Glutamatergic neuron (in vitro differentiated cells): ENCODE measurements around the gene POR. TPM values are rescaled to one million over a fixed set of nuclear protein-coding genes. Genes with fewer than 3 reads are reported as not detected.
A peak's percentile ranks its signal among the peaks of the same experiment; 100 is the strongest.

Experiments used
- DNase-seq: peaks from one replicate; pipeline ENCODE4 v3.0.0; 2022
- H3K27ac Mint-ChIP-seq: one replicate; pipeline ENCODE4 v1.8.0; 2020; ENCODE audit warnings: mild to moderate bottlenecking, mixed read lengths, inconsistent platforms; ENCODE audit not compliant: unreplicated experiment
- H3K27me3 Mint-ChIP-seq: one replicate; pipeline ENCODE4 v1.8.0; 2020; ENCODE audit warnings: mild to moderate bottlenecking, moderate library complexity, mixed read lengths, inconsistent platforms; ENCODE audit not compliant: unreplicated experiment
- H3K36me3 Mint-ChIP-seq: one replicate; pipeline ENCODE4 v1.8.0; 2020; ENCODE audit warnings: mild to moderate bottlenecking, mixed read lengths, inconsistent platforms; ENCODE audit not compliant: unreplicated experiment
- H3K4me1 Mint-ChIP-seq: one replicate; pipeline ENCODE4 v1.8.0; 2020; ENCODE audit warnings: mild to moderate bottlenecking, low read depth, mixed read lengths, inconsistent platforms; ENCODE audit not compliant: unreplicated experiment
- H3K4me3 Mint-ChIP-seq: one replicate; pipeline ENCODE4 v1.8.0; 2020; ENCODE audit warnings: mild to moderate bottlenecking, mixed read lengths, inconsistent platforms; ENCODE audit not compliant: unreplicated experiment
- H3K9me3 Mint-ChIP-seq: one replicate; pipeline ENCODE4 v1.8.0; 2020; ENCODE audit warnings: mild to moderate bottlenecking, moderate library complexity, mixed read lengths, inconsistent platforms; ENCODE audit not compliant: unreplicated experiment
- total RNA-seq: library from RNA; stranded (reverse); fragmentation: NEBNext Ultra II Directional; extraction: Animal tissue kit (Norgen Biotek cat#: 25700); gene quantifications from one replicate; pipeline ENCODE4 v1.2.1, GENCODE V29; 2021; ENCODE audit not compliant: unreplicated experiment
- TF ChIP-seq, protein P1 (sequence below): fragments of 200-600 bp; sonication (generic); IDR thresholded peaks from one replicate; pipeline ENCODE4 v1.5.0; 2021; ENCODE audit not compliant: partially characterized antibody, unreplicated experiment

Gene POR
- total RNA-seq, 1 donor from 2014 or later: 119 TPM

- DNase-seq: peak; percentile 57
- peaks cover 5% of the 10 kb centered on the region for H3K9me3 Mint-ChIP-seq
- H3K4me1 Mint-ChIP-seq: peaks cover 8% of the 10 kb centered on the region
- peaks cover 13% of the 10 kb centered on the region for H3K27me3 Mint-ChIP-seq
- TF ChIP-seq, protein P1, sequence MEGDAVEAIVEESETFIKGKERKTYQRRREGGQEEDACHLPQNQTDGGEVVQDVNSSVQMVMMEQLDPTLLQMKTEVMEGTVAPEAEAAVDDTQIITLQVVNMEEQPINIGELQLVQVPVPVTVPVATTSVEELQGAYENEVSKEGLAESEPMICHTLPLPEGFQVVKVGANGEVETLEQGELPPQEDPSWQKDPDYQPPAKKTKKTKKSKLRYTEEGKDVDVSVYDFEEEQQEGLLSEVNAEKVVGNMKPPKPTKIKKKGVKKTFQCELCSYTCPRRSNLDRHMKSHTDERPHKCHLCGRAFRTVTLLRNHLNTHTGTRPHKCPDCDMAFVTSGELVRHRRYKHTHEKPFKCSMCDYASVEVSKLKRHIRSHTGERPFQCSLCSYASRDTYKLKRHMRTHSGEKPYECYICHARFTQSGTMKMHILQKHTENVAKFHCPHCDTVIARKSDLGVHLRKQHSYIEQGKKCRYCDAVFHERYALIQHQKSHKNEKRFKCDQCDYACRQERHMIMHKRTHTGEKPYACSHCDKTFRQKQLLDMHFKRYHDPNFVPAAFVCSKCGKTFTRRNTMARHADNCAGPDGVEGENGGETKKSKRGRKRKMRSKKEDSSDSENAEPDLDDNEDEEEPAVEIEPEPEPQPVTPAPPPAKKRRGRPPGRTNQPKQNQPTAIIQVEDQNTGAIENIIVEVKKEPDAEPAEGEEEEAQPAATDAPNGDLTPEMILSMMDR: no peak
- peaks cover 5% of the 10 kb centered on the region for H3K36me3 Mint-ChIP-seq
- peak overlapping the region; percentile 82 for H3K4me3 Mint-ChIP-seq
- no peak overlapping the region for H3K27ac Mint-ChIP-seq
Observed at GRCh38 chr7:75993689-75994387, 78.9 kb downstream of the POR start.

DNA sequence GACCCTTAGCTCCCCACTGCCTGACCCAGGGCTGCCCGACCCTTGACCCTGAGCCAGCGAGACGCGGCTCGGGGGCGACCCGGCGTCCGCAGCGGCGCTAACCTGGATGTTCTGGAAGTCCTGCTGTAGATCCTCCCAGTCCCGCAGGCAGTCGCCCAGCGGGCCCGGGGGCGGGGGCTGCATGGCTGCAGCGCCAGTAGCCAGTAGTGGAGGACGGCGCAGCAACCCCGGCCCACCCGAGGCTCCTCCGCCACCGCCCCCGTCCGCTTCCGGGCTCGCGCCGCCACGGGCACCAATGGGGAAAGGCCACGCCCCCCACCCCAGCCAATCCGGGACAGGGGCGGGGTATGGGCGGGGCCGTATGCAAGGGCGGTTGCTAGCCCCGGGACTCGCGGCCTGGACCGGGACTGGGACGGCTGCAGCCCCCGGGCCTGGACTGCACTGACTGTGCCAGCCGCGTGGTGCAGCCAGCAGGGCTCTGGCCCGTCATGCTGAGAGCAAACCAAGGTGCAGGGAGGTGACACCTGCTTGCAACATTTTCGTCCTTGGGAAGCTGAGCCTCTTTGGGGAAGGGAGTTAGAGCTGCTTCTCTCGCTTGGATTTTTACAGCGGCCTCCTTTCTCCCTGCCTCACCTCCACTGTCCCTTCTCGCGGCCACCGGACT is 79.6 kb downstream of the POR start, which contains the start of gene TMEM120A:
TMEM120A (minus strand) TSS at position 208 of the 664 bp plus-strand sequence; CDS start at position 183, 25 bp downstream.
- H3K4me1 Mint-ChIP-seq: peaks cover 8% of the 10 kb centered on the region
- peak within 1 kb of the TSS; percentile 82 for H3K4me3 Mint-ChIP-seq
- H3K27me3 Mint-ChIP-seq: peaks cover 11% of the 10 kb centered on the region
- peak within 1 kb of the TSS; percentile 62 for H3K27ac Mint-ChIP-seq
- H3K36me3 Mint-ChIP-seq: peaks cover 9% of the 10 kb centered on the region
- TF ChIP-seq, protein P1: no peak
- H3K9me3 Mint-ChIP-seq: peaks cover 5% of the 10 kb centered on the region
- peak; percentile 99 for DNase-seq

DNA sequence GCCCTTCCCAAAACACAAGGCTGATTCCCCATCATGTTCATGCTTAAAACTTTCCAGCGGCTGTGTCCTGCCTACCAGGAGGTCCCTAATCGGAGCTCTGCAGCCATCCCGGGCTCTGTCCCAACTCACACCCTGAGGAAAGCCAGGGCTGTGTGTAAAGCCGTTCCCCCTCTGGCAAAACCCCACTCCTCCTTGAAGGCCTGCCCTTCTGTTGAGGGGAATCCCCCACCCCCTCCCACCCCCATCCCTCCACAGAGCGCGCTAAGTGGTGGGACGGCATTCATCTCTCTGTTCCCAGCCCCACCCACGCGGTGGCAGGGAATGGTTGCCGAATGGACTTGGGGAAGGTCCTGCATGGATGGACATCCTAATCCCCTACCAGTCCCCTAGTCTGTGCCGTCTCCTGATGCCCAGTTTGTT is 80.1 kb downstream of the POR start:
- peaks cover 2% of the 10 kb centered on the region for H3K9me3 Mint-ChIP-seq
- peaks cover 6% of the 10 kb centered on the region for H3K4me1 Mint-ChIP-seq
- DNase-seq: no peak
- TF ChIP-seq, protein P1: no peak
- peak overlapping the region; percentile 62 for H3K27ac Mint-ChIP-seq
- H3K36me3 Mint-ChIP-seq: peaks cover 5% of the 10 kb centered on the region
- H3K27me3 Mint-ChIP-seq: peaks cover 6% of the 10 kb centered on the region
- peak overlapping the region; percentile 81 for H3K4me3 Mint-ChIP-seq

DNA sequence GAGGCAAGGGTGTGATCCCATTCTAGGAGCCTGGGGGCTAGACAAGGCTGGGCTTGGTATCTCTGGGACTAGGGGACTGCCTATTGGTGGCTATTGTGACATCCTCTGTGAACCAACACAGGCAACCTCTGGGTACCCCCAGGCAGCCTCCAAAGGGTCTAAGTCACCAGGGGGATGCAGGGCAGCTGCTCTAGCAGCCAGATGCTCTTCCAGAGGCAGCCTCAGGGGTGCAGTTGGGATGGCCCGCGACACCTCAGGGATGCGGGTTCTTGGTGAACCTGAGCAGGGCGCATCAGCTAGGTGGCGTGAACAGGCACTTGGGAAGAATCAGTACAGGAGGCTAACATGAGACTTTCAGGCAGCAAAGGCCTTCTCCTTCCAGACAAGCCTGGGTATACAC is 81.0 kb downstream of the POR start:
- TF ChIP-seq, protein P1: no peak
- H3K36me3 Mint-ChIP-seq: peaks cover 5% of the 10 kb centered on the region
- H3K27me3 Mint-ChIP-seq: peaks cover 2% of the 10 kb centered on the region
- no peaks in the 10 kb centered on the region for H3K9me3 Mint-ChIP-seq
- no peak overlapping the region for H3K4me3 Mint-ChIP-seq
- H3K27ac Mint-ChIP-seq: peak overlapping the region; percentile 66
- peaks cover 2% of the 10 kb centered on the region for H3K4me1 Mint-ChIP-seq
- DNase-seq: no peak

- DNase-seq: no peak
- H3K9me3 Mint-ChIP-seq: no peaks in the 10 kb centered on the region
- TF ChIP-seq, protein P1: no peak
- no peak overlapping the region for H3K27ac Mint-ChIP-seq
- peaks cover 5% of the 10 kb centered on the region for H3K36me3 Mint-ChIP-seq
- H3K4me1 Mint-ChIP-seq: no peaks in the 10 kb centered on the region
- peaks cover 2% of the 10 kb centered on the region for H3K27me3 Mint-ChIP-seq
- no peak overlapping the region for H3K4me3 Mint-ChIP-seq
Observed at GRCh38 chr7:75996476-75996875, 81.5 kb downstream of the POR start.
